Activated CD4-positive, CD25-positive, alpha-beta regulatory T cell treated with anti-CD3 and anti-CD28 coated beads, Interleukin-2, amount 50 U/mL, for 16 hours (primary cell): ENCODE data around the gene MAN1B1.
"Not testable (repeated sequence)": the region's sequence is repeated elsewhere in the genome, so short reads cannot be mapped to it uniquely, and the experiment has no call there.

ENCODE experiments used
- DNase-seq: peaks from one replicate; pipeline ENCODE4 v3.0.0-alpha.2; 2020; ENCODE audit warnings: low read depth, low spot score

MAN1B1 gene

GRCh38 chr9:137127301-137128157, 40.7 kb downstream of the MAN1B1 start:
- no peak for DNase-seq

- DNase-seq, result no peak
Observed at GRCh38 chr9:137128158-137128861, 41.5 kb downstream of the MAN1B1 start.

GRCh38 chr9:137128862-137129455, 42.2 kb downstream of the MAN1B1 start:
- DNase-seq, result no peak

GRCh38 chr9:137129456-137130175, 42.8 kb downstream of the MAN1B1 start:
- DNase-seq, result peak; percentile 79

GRCh38 chr9:137130176-137130755, 43.5 kb downstream of the MAN1B1 start:
- no peak for DNase-seq

GRCh38 chr9:137134191-137134590, 47.4 kb downstream of the MAN1B1 start:
- DNase-seq, result no peak

- DNase-seq, result not testable (repeated sequence)
Observed at GRCh38 chr9:137135154-137135553, 48.4 kb downstream of the MAN1B1 start.

- no peak for DNase-seq
Observed at GRCh38 chr9:137136261-137136880, 49.6 kb downstream of the MAN1B1 start.

- DNase-seq, result no peak
Observed at GRCh38 chr9:137136881-137137607, 50.3 kb downstream of the MAN1B1 start.

GRCh38 chr9:137138058-137138721, 51.4 kb downstream of the MAN1B1 start:
- no peak for DNase-seq

- DNase-seq, result no peak
Observed at GRCh38 chr9:137138722-137139467, 52.1 kb downstream of the MAN1B1 start, which contains the start of gene GRIN1. Gene GRIN1, plus strand, starts transcription at chr9:137139154. Its CDS starts 333 bp downstream, at chr9:137139487.

GRCh38 chr9:137139468-137140150, 52.8 kb downstream of the MAN1B1 start:
- no peak for DNase-seq

GRCh38 chr9:137140151-137141012, 53.6 kb downstream of the MAN1B1 start:
- DNase-seq, result no peak

- DNase-seq, result no peak
Observed at GRCh38 chr9:137141050-137141810, 54.4 kb downstream of the MAN1B1 start.

GRCh38 chr9:137141976-137142936, 55.5 kb downstream of the MAN1B1 start:
- no peak for DNase-seq
